ENCODE results near the gene MADCAM1.
A peak's percentile ranks its signal among the peaks of the same experiment; 100 is the strongest.

MADCAM1 gene

DNA sequence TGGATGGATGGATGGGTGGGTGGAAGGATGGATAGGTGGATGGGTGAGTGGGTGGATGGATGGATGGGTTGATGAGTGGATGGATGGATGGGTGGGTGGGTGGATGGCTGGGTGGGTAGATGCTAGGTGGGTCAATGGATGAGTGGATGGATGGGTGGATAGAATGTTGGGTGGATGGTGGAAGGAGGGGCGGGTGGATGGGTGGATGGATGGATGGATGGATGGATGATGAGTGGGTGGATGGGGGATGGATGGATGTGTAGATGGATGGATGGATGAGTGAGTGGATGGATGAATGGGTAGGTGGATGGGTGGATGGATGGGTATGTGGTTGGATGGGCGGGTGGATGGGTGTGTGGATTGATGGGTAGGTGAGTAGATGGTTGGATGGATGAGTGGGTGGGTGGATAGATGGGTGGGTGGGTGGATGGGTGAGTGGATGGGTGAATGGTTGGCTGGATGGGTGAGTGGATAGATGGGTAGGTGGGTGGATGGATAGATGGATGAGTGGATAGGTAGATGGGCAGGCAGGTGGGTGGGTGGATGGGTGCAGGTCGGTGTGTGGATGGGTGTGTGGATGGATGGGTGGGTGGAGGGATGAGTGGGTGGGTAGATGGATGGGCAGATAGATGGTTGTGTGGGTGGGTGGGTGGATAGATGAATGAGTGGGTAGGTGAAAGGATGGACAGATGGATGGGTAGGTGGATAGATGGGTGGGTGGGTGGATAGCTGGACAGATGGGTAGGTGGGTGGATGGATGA lies 31.1 kb upstream of the MADCAM1 start:
- Histone ChIP-seq H3K27ac (ENCODE audit: low read depth, low read length) (no peak overlapping the region), H3K4me3 (ENCODE audit: low read depth in 1 of 2, low read length in 2 of 2) (no peak overlapping the region), H3K36me3 (ENCODE audit: control insufficient read depth in 1 of 2, insufficient read depth in 2 of 2, low read length in 2 of 2) (no peaks in the 10 kb centered on the region), H3K9ac (ENCODE audit: low read depth in 1 of 2, low read length in 2 of 2) (no peak overlapping the region), H3K27me3 (ENCODE audit: control insufficient read depth in 1 of 2, insufficient read depth in 2 of 2, low read length in 2 of 2) (no peaks in the 10 kb centered on the region), H3K9me3 (ENCODE audit: control insufficient read depth in 1 of 2, low read length in 2 of 2) (no peaks in the 10 kb centered on the region), H3K4me1 (ENCODE audit: control insufficient read depth in 1 of 2, insufficient read depth in 2 of 2, low read length in 2 of 2) (peaks cover 0 to 5% of the 10 kb centered on the region in 2 donors)

DNA sequence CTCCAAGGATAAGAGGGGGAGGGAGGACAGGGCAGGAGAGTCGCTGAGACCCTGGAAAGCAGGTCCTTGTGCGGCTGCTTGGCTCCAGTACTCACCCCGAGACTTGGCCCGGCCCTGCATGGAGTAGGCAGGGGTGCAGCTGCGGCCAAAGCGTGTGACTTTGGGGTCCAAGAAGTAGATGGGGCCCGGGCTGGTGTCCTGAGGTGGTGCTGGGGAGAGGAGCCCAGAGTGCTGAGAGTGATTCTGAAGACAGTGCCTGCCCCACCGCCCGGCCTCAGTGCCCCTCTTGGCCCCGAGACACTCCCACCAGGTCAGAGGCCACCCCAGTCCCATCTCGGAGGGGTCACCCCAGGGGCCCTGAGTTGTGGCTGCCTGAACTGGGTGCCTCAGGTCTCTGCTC lies 28.7 kb upstream of the MADCAM1 start:
- Histone ChIP-seq H3K36me3 (ENCODE audit: control insufficient read depth in 1 of 2, insufficient read depth in 2 of 2, low read length in 2 of 2) (no peaks in the 10 kb centered on the region), H3K4me3 (ENCODE audit: low read depth in 1 of 2, low read length in 2 of 2) (no peak overlapping the region), H3K9me3 (ENCODE audit: control insufficient read depth in 1 of 2, low read length in 2 of 2) (no peaks in the 10 kb centered on the region), H3K9ac (ENCODE audit: low read depth in 1 of 2, low read length in 2 of 2) (no peak overlapping the region), H3K27me3 (ENCODE audit: control insufficient read depth in 1 of 2, insufficient read depth in 2 of 2, low read length in 2 of 2) (no peaks in the 10 kb centered on the region), H3K27ac (ENCODE audit: low read depth, low read length) (no peak overlapping the region), H3K4me1 (ENCODE audit: control insufficient read depth in 1 of 2, insufficient read depth in 2 of 2, low read length in 2 of 2) (no peaks in the 10 kb centered on the region)

DNA sequence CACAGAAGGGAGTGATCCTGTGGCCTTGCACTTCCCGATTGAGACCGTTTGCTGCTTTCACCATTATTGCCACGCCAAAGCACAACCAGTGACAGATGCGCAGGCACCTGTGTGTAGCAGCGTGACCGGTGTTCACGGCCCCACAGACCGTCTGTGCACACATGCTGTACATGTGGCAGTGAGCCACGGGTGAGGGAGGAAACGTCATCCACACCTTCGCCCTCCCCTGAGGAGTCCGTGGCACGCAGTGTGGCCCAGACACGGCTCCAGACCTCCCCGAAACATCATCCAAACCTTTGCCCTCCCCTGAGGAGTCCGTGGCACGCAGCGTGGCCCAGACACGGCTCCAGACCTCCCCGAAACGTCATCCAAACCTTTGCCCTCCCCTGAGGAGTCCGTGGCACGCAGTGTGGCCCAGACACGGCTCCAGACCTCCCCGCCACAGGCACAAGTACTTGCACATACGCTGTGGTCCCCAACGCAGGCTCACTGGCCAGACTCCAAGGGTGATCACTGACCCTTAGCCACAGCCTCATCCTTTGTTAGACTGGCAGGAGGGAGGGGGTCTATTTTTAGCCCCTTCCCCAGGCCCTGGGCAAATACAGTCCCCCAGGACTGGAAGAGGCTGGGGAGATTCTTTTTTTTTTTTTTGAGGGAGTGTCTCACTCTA lies 27.6 kb upstream of the MADCAM1 start:
- Histone ChIP-seq H3K27ac (ENCODE audit: low read depth, low read length) (no peak overlapping the region), H3K27me3 (ENCODE audit: control insufficient read depth in 1 of 2, insufficient read depth in 2 of 2, low read length in 2 of 2) (no peaks in the 10 kb centered on the region), H3K9ac (ENCODE audit: low read depth in 1 of 2, low read length in 2 of 2) (no peak overlapping the region), H3K9me3 (ENCODE audit: control insufficient read depth in 1 of 2, low read length in 2 of 2) (no peaks in the 10 kb centered on the region), H3K4me1 (ENCODE audit: control insufficient read depth in 1 of 2, insufficient read depth in 2 of 2, low read length in 2 of 2) (no peaks in the 10 kb centered on the region), H3K4me3 (ENCODE audit: low read depth in 1 of 2, low read length in 2 of 2) (no peak overlapping the region), H3K36me3 (ENCODE audit: control insufficient read depth in 1 of 2, insufficient read depth in 2 of 2, low read length in 2 of 2) (no peaks in the 10 kb centered on the region)

DNA sequence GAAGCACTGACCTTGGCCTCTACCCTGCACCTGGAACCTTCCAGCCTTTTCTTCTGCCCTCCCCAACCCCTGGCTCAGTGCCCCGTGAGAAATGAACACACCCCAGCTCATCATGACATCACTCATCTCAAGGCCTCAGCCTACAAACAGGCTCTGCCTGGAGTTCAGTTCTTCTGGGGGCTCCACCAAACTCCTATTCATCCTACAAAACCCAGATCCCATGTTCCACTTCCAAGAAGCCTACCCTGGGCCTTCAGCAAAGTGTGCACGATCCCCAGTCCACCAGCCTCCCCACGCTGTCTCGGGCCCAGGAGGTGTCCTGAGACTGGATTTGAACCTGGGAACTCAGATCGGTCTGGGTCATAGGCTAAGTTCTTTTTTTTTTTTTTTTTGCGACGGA lies 26.5 kb upstream of the MADCAM1 start:
- Histone ChIP-seq H3K27ac (ENCODE audit: low read depth, low read length) (no peak overlapping the region), H3K9me3 (ENCODE audit: control insufficient read depth in 1 of 2, low read length in 2 of 2) (no peaks in the 10 kb centered on the region), H3K9ac (ENCODE audit: low read depth in 1 of 2, low read length in 2 of 2) (no peak overlapping the region), H3K4me1 (ENCODE audit: control insufficient read depth in 1 of 2, insufficient read depth in 2 of 2, low read length in 2 of 2) (no peaks in the 10 kb centered on the region), H3K27me3 (ENCODE audit: control insufficient read depth in 1 of 2, insufficient read depth in 2 of 2, low read length in 2 of 2) (no peaks in the 10 kb centered on the region), H3K4me3 (ENCODE audit: low read depth in 1 of 2, low read length in 2 of 2) (no peak overlapping the region), H3K36me3 (ENCODE audit: control insufficient read depth in 1 of 2, insufficient read depth in 2 of 2, low read length in 2 of 2) (no peaks in the 10 kb centered on the region)

DNA sequence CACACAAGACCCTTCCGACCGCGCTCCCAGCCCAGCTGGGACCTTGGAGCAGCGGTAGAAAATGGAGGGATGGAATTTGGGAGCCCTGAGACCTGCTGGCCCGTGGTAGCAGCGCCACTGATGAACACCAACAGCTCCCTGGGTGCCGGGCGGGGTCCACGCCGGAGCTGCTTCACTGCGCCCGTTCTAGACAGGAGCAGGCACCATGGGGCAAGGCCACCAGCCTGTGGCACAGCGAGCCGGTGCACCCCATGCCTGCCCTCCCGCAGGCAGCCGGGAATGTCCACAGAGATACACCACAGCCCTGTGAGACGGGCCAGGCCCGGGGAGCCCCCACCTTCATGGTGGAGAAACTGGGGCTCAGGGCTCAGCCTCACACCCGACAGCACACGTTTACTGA lies 25.6 kb upstream of the MADCAM1 start:
- H3K9me3 ChIP-seq (ENCODE audit: control insufficient read depth in 1 of 2, low read length in 2 of 2), result no peaks in the 10 kb centered on the region
- no peaks in the 10 kb centered on the region for H3K4me1 ChIP-seq (ENCODE audit: control insufficient read depth in 1 of 2, insufficient read depth in 2 of 2, low read length in 2 of 2)
- no peaks in the 10 kb centered on the region for H3K36me3 ChIP-seq (ENCODE audit: control insufficient read depth in 1 of 2, insufficient read depth in 2 of 2, low read length in 2 of 2)
- H3K9ac ChIP-seq (ENCODE audit: low read depth in 1 of 2, low read length in 2 of 2), result no peak overlapping the region
- peaks cover 0 to 4% of the 10 kb centered on the region in 2 donors for H3K27me3 ChIP-seq (ENCODE audit: control insufficient read depth in 1 of 2, insufficient read depth in 2 of 2, low read length in 2 of 2)
- H3K27ac ChIP-seq (ENCODE audit: low read depth, low read length), result no peak overlapping the region
- H3K4me3 ChIP-seq (ENCODE audit: low read depth in 1 of 2, low read length in 2 of 2), result no peak overlapping the region

DNA sequence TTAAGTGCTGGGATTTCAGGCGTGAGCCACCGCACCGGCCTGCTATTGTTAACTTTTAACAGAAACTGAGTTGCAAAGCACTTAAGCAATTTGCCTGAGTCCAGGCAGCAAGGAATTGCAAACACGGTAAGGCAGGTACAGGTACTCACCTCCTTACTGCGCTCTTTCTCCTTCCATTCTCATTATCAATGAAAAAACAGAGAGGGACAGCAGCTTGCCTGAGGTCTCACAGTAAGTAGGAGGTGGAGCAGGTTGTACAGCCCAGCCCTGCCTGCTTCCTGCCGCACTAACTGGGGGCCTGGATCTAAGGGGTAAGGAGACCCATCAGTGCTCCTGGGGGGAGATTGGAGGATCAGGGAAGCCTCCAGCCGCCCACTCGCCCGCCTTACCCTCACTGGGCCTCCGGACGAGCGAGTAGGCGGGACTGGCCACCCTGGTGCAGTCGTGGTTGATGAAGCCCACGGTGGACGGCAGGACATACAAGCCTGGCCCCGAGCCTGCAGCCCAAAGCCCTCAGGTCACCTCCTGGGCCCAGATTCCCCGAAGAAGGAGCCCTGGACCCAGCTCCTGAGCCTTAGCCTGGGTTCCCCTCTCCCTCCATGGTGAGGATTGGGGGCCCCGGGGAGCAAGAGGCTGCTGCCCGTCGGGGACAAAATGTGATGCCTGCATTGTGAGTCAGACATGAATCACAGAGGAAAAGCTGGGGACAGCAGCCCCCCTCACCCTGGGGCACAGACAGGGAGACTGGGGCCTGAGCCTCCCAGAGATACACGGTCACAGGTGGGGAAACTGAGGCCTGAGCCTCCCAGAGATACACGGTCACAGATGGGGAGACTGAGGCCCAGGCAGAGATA lies 24.1 kb upstream of the MADCAM1 start:
- Histone ChIP-seq H3K4me3 (ENCODE audit: low read depth in 1 of 2, low read length in 2 of 2) (no peak overlapping the region), H3K27ac (ENCODE audit: low read depth, low read length) (no peak overlapping the region), H3K27me3 (ENCODE audit: control insufficient read depth in 1 of 2, insufficient read depth in 2 of 2, low read length in 2 of 2) (peaks cover 0 to 4% of the 10 kb centered on the region in 2 donors), H3K9me3 (ENCODE audit: control insufficient read depth in 1 of 2, low read length in 2 of 2) (no peaks in the 10 kb centered on the region), H3K9ac (ENCODE audit: low read depth in 1 of 2, low read length in 2 of 2) (no peak overlapping the region), H3K4me1 (ENCODE audit: control insufficient read depth in 1 of 2, insufficient read depth in 2 of 2, low read length in 2 of 2) (no peaks in the 10 kb centered on the region), H3K36me3 (ENCODE audit: control insufficient read depth in 1 of 2, insufficient read depth in 2 of 2, low read length in 2 of 2) (no peaks in the 10 kb centered on the region)

DNA sequence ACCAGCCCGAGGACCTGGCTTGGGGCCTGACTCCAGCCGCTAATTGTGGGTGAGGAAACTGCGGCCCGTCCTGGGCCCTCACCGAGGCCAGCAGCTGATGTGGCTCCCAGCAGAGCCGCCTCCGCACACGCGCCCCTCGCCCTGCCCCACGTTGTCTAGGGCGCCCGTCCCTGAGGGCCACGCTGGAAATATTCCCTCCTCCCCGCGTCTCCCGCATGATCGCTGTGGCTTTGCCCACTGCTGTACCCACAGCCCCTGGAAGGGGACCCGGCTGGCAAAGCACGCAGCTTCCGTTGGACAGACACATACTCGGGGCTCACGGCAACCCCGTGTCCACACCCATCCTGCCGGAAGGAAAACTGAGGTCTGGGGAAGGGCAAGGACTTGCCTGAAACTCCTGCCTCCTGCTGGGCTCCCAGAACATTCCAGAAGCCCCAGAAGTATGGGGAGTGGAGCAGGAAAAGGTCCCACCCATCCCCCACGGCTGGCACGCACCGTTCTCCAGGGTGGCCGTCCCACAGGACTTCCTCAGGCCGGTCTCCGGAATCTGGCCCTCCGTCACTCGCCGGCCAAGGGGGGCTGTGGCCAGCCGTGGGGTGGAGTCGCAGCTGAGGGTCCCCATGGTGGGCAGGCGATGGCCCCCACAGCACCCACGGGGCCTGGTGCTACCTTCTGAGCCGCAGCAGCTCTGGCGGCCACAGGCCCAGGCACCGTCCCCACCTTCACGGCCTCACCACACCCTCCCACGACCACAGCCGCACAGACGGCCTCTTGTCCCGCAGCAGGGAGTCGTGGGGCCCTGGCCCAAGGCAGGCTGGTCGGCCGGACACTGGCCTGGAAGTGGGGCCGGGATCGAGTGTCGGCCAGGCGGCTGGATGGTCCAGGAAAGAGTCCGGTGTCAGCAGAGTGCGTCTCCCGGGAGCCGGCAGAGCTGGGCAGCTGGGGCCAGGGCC lies 21.9 kb upstream of the MADCAM1 start:
- Histone ChIP-seq H3K27ac (ENCODE audit: low read depth, low read length) (peak overlapping the region; percentile 10), H3K27me3 (ENCODE audit: control insufficient read depth in 1 of 2, insufficient read depth in 2 of 2, low read length in 2 of 2) (peaks cover 0 to 4% of the 10 kb centered on the region in 2 donors), H3K4me1 (ENCODE audit: control insufficient read depth in 1 of 2, insufficient read depth in 2 of 2, low read length in 2 of 2) (no peaks in the 10 kb centered on the region), H3K4me3 (ENCODE audit: low read depth in 1 of 2, low read length in 2 of 2) (no peak overlapping the region), H3K9ac (ENCODE audit: low read depth in 1 of 2, low read length in 2 of 2) (no peak overlapping the region), H3K9me3 (ENCODE audit: control insufficient read depth in 1 of 2, low read length in 2 of 2) (no peaks in the 10 kb centered on the region), H3K36me3 (ENCODE audit: control insufficient read depth in 1 of 2, insufficient read depth in 2 of 2, low read length in 2 of 2) (no peaks in the 10 kb centered on the region)

DNA sequence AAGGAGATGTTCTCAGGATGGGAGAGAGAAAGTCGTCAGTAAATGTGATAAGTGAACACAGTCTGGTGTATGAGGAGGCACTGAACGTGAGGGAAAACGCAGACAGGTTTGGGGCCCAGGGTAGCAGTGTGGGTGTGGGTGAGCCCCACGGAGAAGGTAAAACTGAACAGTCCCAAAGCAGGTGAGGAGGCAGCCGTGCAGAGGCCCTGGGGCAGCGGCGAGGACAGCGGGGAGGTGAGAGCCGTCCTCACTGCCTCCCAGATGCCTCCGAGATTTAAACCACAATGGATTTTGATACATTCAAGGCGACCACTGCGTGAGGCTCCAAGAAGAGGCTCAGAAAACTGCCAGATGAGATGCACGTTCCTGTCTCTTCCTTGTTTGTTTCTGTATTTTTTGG lies 20.9 kb upstream of the MADCAM1 start:
- peaks cover 0 to 4% of the 10 kb centered on the region in 2 donors for H3K27me3 ChIP-seq (ENCODE audit: control insufficient read depth in 1 of 2, insufficient read depth in 2 of 2, low read length in 2 of 2)
- no peak overlapping the region for H3K27ac ChIP-seq (ENCODE audit: low read depth, low read length)
- peaks cover 0 to 4% of the 10 kb centered on the region in 2 donors for H3K4me1 ChIP-seq (ENCODE audit: control insufficient read depth in 1 of 2, insufficient read depth in 2 of 2, low read length in 2 of 2)
- no peaks in the 10 kb centered on the region for H3K36me3 ChIP-seq (ENCODE audit: control insufficient read depth in 1 of 2, insufficient read depth in 2 of 2, low read length in 2 of 2)
- no peak overlapping the region for H3K9ac ChIP-seq (ENCODE audit: low read depth in 1 of 2, low read length in 2 of 2)
- H3K4me3 ChIP-seq (ENCODE audit: low read depth in 1 of 2, low read length in 2 of 2), result no peak overlapping the region
- H3K9me3 ChIP-seq (ENCODE audit: control insufficient read depth in 1 of 2, low read length in 2 of 2), result no peaks in the 10 kb centered on the region

DNA sequence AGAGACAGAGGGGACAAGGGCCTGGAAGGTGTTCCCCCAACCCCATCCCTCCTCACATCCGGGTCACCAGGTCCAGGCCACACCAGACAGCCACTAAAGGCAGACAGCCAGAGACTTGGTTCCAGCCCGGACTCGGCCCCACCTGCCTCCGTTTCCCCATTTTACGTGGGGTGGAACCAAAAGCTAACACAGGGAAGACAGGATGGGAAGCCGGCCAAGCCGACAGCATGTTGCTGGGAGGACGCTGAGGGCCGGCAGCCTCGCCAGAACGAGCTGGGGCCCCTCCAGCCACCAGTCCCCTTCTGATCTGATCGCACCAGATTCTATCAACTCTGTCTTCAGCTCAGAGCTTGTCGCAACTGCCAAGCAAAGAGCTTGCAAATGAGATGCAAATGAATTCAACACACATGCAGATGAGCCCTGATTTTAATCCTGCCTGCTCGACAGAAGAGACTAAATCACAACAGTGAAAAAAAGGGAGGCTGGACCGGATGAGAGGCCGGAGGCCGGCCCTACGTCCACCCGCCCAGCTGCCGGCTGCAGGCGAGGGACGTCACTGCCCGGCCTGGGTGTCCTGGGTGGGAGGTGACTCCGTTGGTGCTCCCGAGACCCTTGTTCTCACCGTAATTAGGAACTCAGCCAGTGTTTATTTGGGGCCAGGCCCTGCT lies 17.9 kb upstream of the MADCAM1 start:
- no peak overlapping the region for H3K27ac ChIP-seq (ENCODE audit: low read depth, low read length)
- peaks cover 0 to 4% of the 10 kb centered on the region in 2 donors for H3K4me1 ChIP-seq (ENCODE audit: control insufficient read depth in 1 of 2, insufficient read depth in 2 of 2, low read length in 2 of 2)
- H3K27me3 ChIP-seq (ENCODE audit: control insufficient read depth in 1 of 2, insufficient read depth in 2 of 2, low read length in 2 of 2), result peaks cover 0 to 4% of the 10 kb centered on the region in 2 donors
- H3K9me3 ChIP-seq (ENCODE audit: control insufficient read depth in 1 of 2, low read length in 2 of 2), result peaks cover 0 to 6% of the 10 kb centered on the region in 2 donors
- H3K36me3 ChIP-seq (ENCODE audit: control insufficient read depth in 1 of 2, insufficient read depth in 2 of 2, low read length in 2 of 2), result no peaks in the 10 kb centered on the region
- no peak overlapping the region for H3K4me3 ChIP-seq (ENCODE audit: low read depth in 1 of 2, low read length in 2 of 2)
- no peak overlapping the region for H3K9ac ChIP-seq (ENCODE audit: low read depth in 1 of 2, low read length in 2 of 2)

Data from duodenal mucosa (tissue), 2 donors.